ENCODE data around the gene NR2C2.
"Not testable (repeated sequence)": the region's sequence is repeated elsewhere in the genome, so short reads cannot be mapped to it uniquely, and the experiment has no call there.

NR2C2 gene

GRCh38 chr3:14962762-14963161 lies 15.4 kb downstream of the NR2C2 start:
- no peak for DNase-seq

GRCh38 chr3:14967285-14967684 lies 19.9 kb downstream of the NR2C2 start:
- no peak for DNase-seq

DNA sequence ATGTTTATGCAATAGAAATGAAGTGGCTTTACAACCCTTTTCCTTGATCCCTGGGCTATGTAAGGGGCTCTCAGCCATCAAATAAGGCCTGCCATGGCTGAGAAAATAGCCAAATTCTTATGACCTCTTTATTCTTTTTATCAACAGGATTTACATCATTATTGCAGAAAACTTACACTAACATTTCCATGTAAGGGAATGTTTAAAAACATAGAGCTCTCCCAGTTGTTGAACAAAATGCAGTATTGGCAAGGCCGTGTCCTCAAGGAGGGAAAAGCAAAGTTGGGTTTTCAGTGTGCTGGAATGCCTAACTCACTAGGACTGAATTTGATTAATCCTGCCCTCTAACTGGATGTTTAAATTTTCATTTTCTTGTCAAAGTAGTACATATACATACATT lies 22.3 kb downstream of the NR2C2 start:
- no peak for DNase-seq

DNA sequence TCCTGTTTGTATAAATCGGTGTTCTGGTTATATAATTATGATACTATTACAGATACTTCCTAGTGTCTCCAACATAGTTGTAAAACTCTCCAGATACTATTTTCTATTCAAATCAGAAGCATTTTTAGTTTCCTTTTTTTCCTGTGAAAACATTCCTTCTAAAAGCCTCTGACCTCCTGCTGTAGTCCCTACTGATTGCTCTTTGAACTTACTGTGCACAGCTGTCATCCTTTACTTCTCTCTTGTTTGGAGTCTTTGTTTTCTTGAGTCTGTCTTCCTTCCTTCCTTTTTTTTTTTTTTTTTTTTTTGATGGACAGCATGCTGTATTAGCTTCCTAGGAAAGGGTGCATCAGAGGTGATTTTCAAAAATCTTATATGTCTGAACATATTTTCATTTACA lies 28.9 kb downstream of the NR2C2 start:
- no peak for DNase-seq

DNA sequence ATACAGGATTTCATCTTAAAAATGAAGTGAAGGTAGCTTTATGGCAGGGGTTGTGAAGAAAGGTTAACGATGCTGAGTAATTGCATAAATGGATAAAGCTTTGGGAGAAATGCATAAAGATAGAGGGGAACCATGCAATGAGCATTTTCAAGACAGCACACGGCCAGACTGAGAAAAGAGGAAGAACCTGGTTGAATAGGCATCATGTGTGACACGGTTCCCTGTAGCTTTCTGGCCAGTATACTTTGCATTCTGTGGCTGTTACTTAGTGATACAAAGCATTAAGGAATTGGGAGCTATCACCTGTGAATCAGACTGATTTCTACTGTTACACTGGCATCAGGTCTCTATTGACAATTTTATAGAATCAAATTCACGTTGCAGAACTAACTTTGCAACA lies 33.3 kb downstream of the NR2C2 start:
- DNase-seq, result no peak

GRCh38 chr3:14984581-14985113 lies 37.3 kb downstream of the NR2C2 start:
- no peak for DNase-seq

DNA sequence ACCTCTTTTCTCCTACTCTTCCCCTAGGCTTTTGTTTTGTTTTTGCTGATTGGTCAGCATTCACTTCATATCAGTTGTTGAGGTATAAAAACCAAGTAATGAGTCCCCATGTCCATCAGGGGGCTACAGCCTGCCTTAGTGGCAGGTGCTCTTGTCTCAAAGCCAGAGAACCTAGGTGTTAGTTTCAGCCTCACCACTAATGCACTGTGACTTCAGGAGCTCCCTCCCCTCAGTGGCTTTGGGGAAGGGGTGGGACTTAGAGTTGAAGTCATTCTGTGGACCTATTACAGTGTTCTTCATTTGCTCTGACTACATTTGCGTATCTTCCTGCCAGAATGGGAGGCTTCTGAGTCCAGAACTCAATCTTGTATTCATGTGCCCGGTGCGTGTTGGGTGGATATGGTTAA lies 41.6 kb downstream of the NR2C2 start:
- no peak for DNase-seq

DNA sequence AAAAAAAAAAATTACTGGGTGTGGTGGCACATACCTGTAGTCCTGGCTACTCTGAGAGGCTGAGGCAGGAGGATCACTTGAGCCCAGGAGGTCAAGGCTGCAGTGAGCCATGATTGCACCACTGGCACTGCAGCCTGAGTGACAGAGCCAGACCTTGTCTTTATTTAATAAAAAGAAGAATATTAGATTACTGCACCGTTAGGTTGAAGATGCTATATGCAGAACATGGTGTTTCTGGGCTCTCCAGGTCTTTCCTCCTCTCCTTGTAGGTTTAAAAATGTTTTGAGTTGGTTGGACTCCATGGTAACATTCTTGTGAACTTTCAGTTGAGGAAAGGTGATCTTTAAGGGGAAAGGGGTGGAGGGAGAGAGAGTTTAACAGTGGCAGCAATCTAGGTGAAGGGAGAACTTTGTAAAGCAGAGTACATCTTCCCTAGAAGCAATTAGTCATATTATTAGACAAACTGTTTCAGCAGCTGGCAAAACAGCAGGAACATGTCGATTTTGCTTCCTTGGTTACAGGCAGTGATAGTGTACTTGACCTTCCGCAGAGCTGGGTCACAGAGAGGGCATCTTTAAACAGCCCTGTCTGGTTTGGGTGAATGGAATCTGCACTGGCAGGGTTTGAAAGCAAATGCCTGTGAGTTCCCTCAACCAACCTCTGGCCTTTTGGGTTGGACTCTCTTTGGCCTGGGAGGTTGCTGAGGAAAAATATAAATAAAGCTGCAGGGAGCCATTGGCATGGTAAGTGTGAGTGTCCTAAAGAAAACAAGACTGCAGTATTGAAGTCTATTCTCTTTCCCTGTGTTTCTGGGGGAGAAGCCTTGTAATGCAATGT lies 42.8 kb downstream of the NR2C2 start:
- no peak for DNase-seq

DNA sequence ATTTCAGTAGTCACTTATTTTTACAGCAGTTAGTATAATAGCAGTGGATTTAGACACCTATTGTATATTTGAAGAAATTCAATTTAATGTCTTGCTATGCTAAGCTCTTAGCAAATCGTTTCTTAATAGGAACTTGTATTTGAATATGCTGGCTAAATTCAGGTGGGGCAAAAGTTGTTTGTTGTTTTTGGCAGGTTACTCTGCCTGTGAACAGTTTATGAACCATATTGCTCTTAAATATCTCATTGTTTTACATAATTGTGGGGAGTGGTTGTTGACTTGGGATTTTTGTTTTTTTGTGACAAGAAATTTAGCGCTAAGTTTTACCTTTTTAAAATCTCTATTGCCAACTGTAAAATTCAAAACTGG lies 43.4 kb downstream of the NR2C2 start:
- DNase-seq, result no peak

DNA sequence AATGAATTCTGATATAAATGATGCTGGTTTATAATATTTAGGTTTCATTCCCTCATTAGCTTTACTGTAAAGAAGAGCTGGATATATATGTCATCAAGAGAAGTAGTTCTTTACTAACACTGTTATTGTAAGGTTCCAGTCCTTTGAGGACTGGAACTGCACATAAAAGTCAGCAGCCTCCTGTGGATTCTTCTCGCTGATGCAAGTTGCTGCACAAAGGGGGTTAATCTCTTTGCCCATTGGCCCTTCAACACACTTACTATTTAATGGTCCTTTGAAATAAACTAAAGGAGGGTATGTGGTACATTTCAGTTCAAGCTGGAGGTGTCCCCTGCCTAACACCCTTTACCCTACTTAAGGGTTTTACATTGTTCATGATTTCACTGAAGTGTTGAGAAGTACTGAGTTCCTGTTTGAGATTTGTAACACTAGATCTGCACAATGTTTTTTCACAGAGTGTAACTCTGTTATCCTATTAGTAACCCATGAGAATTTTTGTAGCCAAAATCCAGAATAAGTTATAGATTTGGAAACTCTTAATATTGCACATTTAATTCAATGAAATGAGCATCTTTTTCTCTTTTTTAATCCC lies 43.9 kb downstream of the NR2C2 start:
- no peak for DNase-seq

- DNase-seq, result no peak
Measured at GRCh38 chr3:14991818-14992612, 44.6 kb downstream of the NR2C2 start.

- DNase-seq, result no peak
Measured at GRCh38 chr3:14997941-14998340, 50.6 kb downstream of the NR2C2 start.

- DNase-seq, result not testable (repeated sequence)
Measured at GRCh38 chr3:14999182-14999581, 51.8 kb downstream of the NR2C2 start.

DNA sequence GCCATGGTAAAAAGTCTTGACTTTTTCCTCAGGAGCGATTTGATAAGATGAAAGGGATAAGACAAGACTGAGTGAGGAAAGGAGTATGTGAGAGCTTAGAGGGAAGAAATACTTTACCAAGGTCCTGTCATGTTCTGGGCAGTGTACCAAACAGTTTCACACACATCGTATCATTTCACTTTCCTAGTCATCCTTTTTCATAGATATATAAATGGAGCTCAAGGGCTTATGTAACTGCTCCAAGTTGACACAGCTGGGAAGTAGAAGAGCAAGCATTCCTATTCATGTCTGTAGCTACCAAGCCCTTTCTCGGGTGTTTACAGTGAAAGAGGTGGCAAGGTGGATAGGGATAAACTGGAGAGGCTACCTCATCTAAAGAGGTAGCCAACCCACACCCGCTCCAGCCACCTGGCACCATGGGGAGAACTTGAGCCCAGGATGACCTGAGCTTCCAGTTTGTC lies 60.3 kb downstream of the NR2C2 start:
- DNase-seq, result no peak

GRCh38 chr3:15009167-15009566 lies 61.8 kb downstream of the NR2C2 start:
- no peak for DNase-seq

- DNase-seq, result no peak
Measured at GRCh38 chr3:15010664-15011063, 63.3 kb downstream of the NR2C2 start.

- no peak for DNase-seq
Measured at GRCh38 chr3:15011174-15011573, 63.8 kb downstream of the NR2C2 start.

DNA sequence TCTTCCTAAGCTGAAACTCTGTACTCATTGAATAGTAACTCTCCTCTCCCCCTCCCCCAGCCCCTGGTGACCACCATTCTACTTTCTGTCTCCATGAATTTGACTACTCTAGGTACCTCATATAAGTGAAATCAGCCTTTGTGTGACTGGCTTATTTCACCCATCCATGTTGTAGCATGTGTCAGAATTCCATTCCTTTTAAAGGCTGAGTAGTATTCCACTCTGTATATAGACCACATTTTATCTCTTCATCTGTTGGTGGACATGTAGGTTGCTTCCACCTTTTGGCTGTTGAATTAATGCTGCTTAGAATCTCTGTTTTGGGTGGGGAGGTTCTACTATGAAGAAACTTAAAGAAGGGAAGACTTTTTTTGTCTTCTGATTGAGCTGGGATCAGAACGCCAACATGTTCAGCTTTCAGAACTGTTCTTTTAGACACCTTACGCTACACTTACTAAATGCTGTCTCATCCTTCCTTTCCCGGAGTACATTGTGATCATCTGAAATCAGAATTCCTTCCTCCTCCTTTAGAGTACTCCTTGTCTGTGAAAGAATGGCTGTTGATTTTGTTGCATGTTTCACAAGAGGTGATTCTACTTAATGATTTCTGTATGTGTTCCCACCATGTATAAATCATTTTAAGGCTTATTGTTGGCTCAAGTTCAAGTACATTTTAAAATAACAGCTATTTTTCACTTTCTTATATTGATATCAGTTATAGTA lies 67.4 kb downstream of the NR2C2 start:
- no peak for DNase-seq

GRCh38 chr3:15015456-15015855 lies 68.1 kb downstream of the NR2C2 start:
- no peak for DNase-seq

- DNase-seq, result no peak
Measured at GRCh38 chr3:15017191-15017590, 69.8 kb downstream of the NR2C2 start.

DNA sequence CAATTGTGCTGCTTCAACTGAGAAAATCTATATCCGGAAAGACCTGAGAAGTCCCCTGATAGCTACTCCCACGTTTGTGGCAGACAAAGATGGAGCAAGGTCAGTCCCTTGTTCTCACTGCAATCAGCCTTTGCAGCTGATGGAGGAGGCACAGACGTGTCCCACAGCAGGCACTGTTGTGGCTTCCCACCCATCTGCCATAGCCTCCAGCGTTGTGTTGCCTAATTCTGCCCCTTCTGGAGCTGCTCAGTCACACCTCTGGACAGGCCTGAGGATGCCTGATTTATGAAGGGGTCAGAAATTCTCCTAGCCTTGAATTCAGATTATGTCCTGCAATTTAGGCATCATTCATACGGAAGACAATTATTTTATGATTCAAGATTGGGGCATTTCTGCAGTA lies 75.9 kb downstream of the NR2C2 start:
- no peak for DNase-seq

DNA sequence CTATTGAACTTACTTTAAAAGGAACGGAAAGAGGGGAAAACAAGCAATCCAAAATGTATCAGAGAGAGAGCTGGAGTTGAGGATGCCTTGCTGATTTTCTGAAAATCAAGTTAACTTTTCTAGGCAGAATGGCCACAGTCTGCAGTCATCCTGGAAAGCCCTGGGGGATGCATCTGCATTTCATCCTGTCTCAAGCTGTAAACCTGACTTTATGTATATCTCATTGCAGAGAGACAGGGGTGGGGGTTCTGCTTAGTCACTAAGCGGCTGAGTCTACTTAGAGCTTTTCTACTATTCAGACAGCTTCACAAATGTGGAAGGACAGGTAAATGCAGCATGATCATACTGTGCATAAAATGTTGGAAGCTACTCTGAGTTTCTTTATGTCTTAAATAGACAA lies 76.3 kb downstream of the NR2C2 start:
- DNase-seq, result no peak

DNA sequence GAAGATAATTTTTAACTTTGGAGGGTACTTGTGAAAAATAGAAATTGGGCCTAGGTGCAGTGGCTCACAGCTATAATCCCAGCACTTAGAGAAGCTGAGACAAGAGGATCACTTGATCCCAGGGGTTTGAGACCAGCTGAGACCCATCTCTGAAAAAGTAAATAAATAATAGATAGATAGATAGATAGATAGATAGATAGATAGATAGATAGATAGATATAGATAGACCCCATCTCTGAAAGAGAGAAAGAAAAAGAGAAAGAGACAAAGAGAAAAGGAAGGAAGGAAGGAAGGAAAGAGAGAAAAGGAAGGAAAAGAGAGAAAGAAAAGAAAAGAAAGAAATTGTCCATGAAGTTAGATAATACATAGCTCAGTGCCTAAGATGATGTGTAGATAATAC lies 82.2 kb downstream of the NR2C2 start:
- DNase-seq, result no peak
